ENCODE data around the gene ALDH4A1.
"Not testable (repeated sequence)": the region's sequence is repeated elsewhere in the genome, so short reads cannot be mapped to it uniquely, and the experiment has no call there.

The ALDH4A1 gene

DNA sequence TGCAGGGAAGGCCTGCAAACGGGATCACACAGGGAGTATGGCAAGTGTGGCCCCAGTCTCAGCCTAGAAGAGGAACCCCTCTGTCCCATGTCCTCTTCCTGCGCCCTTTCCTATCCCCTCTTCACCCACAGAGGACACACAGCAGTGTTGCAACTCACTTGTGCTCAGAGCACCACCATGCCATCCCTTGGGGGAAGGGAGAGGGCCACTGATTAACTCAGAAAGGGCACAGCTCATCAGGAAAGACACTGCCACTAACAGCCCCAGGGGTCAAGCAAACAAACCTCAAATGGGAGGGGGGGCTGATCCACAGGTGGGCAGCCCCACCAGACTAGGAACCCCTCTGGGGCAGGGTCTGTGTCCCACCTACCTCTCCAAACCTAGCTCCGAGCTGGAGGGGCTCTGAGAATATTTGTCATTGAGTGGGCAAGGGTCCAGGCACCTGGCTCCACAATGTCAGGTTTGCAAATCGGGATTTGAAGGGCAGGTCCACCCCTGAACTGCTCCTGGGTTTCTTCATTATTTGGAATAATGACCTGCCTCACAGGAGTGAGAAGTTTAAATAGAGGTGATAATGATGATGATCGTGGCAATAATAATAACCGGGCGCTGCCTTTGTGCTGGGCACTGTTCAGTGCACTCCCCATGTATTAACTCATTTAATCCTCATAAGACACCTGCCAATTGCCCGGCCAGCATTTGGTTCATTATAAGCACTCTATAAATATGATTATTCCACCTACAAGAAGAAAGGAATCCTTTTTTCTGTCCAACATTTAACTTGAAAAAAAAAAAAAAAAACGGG, 1.0 kb downstream of the ALDH4A1 start:
- DNase-seq (ENCODE audit: low read depth in 1 of 2, low spot score in 1 of 2): no peak

DNA sequence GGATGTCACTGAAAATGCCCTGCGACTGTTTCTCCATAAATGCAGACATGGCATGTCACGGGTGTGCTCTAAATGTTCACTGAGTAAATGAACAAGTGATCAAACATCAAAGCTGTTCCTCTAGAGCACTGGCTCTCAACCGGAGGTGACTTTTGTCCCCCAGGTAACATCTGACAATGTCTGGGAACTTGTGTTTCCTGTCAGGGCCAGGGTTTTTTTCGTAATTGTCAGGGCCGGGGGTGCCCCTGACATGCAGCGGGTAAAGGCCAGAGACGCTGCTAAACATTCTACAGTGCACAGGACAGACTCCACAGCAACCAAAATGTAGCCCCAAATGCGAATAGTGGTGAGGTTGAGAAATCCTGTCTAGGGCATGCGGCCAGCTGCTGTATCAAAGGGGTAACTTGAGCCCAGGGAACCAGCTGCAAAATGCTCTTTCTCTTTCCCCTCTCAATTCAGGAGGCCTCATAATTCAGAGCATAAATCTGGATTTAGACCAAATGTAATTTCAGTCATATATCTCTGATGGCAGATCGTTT, 2.0 kb downstream of the ALDH4A1 start:
- DNase-seq (ENCODE audit: low read depth in 1 of 2, low spot score in 1 of 2): no peak

DNA sequence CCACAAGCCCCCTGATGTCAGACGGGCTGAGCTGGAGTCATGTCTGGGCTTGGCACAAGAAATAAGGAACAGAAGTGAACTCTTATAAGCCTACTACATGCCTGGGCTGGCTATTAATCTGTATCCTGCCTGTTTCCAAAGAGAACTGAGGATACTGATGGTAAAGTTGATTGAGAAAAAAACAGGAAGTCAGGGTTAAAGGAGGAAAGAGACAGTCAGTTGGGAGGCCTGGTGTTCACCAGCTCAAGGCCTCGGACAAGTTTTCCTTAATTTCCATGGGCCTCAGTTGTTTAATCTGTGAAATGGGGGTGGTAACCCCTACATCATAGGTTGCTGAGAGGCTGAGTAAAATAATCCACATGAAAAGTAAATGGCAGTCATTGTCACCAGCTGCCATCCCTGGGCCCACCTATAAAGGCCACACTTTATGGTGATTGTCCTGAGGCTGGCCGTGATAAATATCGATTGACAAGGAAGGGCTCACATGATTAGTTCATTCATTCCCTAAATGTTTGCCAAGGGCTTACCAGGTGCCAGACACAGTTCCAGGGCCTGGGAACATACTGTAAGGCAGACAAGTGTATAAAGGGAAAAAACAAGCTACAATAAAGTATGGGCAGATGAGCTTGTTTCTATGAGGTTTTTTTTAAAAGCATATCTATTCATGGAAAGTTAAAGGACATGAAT, 2.8 kb downstream of the ALDH4A1 start:
- no peak for DNase-seq (ENCODE audit: low read depth in 1 of 2, low spot score in 1 of 2)

DNA sequence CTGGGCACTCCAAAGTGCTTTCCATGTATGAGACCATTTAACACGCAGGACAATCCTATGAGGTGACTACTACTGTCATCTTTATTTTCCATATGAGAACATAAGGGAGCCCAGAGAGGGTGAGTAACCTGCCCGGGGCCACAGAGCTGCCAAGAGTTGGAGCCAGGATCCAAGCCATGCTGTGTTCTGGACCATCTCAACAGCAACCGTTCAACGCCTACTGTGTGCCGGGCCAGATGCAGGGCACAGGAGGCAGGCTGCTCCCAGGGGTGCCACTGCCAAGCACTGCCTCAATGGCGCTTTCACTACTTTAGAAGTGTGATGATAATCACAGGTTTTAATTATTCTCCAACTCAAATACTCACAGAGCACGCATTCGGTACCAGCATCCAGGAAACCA, 3.8 kb downstream of the ALDH4A1 start:
- DNase-seq (ENCODE audit: low read depth in 1 of 2, low spot score in 1 of 2): no peak

DNA sequence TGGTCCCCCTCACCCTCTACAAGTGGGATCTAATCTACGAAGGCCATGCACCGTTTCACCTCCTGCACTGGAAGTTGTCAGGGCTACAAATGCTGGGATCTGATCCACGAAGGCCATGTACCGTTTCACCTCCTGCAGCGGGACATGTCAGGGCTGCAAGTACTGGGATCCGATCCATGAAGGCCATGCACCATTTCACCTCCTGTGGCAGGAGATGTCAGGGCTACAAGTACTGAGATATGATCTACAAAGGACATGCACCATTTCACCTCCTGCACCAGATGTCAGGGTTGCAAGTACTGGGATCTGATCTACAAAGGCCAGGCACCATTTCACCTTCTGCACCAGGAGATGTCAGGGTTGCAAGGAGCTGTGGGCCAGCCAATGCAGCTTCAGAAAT, 7.0 kb downstream of the ALDH4A1 start:
- DNase-seq (ENCODE audit: low read depth in 1 of 2, low spot score in 1 of 2): no peak

DNA sequence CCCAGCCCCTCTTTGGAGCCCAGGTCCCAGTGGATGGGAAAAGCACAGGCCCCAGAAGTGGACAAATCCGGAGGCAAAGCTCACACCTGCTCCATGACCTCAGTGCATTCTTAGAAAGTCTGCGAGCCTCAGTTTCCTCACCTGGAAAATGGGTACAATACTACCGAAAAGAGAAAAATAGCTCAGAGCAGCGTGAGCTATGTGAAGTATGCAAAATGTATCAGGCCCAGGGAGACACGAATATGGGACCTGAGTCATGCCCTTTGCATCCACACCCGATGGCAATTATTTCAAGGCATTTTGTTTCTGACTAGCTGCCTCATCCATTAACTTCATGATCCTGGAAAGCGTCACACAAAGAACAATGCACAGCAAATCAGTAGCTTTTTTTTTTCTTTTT, 9.2 kb downstream of the ALDH4A1 start:
- DNase-seq (ENCODE audit: low read depth in 1 of 2, low spot score in 1 of 2): no peak

DNA sequence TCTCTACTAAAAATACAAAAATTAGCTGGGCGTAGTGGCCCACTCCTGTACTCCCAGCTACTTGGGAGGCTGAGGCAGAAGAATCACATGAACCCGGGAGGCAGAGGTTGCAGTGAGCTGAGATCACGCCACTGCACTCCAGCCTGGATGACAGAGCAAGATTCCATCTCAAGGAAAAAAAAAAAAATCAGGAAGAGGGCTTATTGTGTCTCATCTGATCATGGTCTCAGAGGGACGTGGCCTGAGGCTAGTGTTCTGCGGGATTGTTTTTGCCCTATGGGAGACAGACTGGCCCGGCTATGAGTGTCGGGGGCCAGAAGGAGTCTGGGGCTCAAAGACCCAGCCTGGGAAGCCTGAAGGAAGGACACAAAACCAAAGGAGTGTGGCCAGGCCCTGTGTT, 10.5 kb downstream of the ALDH4A1 start:
- not testable (repeated sequence) for DNase-seq (ENCODE audit: low read depth in 1 of 2, low spot score in 1 of 2)

DNA sequence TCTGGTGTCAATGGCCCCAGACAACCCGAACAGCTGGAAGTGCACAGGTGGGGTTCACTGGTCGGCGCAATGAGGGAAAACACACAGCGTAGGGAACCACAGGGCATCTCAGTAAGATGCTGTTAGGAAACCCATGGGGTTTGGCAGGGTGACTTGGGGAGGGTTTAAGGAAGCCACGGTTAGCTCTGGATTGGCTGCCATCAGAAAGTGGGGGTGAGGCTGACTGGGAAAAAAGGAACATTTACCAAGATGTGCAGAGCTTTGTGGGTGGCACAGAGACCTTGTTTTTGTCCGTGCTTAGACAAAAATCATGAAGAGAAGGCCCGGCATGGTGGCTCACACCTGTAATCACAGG, 11.0 kb downstream of the ALDH4A1 start:
- no peak for DNase-seq (ENCODE audit: low read depth in 1 of 2, low spot score in 1 of 2)

DNA sequence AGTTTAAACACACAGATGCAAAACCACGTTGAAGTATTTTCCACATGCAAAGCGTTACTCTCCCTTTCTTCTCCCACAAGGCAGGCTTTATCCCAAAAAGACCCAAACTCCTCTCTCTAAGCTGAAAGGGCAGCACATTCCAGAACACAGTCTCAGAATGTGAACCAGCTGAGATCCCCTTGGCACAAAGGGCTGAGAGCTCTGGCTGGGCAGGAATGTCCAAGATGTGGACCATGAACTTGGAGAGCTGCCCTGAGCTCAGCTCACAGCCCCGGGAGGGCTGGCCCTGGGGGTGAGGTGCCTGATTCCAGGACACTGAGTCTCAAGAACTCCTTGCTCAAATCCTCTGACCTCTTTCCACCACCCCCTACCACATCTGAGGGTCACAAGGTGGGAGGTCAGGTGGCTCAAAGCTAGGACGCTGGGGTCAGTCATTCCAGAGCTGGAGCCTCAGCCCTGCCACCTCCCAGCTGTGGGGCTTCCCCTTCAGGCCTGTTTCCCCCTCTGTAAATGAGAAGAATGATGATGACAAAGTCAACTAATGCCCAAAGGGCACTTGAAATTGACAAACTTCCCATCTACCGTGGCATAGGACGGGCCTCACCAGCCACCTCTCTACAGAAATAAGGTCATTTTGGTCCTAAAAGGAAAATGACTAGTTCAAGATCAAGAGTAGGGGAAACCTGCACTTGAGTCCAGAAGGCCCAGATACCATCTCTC, 11.5 kb downstream of the ALDH4A1 start:
- DNase-seq (ENCODE audit: low read depth in 1 of 2, low spot score in 1 of 2): no peak

DNA sequence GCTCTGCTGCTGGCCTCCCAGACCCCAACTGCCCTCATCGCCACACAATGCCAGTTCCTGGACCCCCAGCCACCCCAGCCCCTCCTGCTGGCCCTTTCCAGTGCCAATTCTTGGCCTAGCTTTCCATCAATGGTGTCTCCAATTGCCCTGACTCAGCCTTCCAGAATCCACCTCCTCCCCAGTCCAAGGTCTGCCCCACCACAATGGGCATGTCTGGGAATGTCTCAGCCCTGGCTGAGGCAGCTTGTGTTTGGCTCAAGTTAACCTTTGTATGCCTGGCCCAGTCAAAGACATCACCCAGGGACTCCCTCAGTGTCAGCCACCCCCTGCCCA, 16.4 kb downstream of the ALDH4A1 start:
- no peak for DNase-seq (ENCODE audit: low read depth in 1 of 2, low spot score in 1 of 2)

DNA sequence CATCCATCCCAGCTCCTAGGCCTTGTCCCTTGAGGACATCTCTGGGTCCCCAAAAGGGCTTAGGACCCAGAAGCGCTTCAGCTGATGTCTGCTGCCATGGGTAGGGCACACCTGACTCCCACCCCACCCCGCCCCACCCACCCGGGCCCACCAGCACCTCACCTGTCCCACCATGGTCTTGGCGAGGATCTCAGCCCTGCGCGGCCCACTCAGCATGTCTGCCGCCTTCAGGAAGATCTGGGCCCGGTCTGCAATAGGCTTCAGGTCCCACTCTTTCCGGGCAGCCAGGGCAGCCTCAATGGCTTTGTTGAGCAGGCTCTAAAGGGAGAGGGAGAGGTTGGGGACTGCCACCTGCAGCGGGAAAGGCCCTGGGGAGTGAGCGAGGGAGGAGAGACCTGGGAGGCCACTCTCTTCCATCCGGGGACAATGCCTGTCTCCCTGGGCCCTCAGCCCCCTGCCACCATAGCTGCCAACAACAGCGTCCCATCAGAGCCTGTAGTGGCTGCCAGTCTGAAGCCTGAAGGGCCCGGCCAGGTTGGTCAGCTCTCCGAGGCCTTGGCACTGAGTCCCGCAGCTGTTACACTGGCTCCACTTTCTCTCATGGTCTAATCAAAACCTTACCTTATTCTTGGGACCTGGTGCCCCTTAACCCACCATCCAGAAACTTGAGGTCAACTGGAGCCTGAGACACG, 16.9 kb downstream of the ALDH4A1 start:
- DNase-seq (ENCODE audit: low read depth in 1 of 2, low spot score in 1 of 2): no peak

DNA sequence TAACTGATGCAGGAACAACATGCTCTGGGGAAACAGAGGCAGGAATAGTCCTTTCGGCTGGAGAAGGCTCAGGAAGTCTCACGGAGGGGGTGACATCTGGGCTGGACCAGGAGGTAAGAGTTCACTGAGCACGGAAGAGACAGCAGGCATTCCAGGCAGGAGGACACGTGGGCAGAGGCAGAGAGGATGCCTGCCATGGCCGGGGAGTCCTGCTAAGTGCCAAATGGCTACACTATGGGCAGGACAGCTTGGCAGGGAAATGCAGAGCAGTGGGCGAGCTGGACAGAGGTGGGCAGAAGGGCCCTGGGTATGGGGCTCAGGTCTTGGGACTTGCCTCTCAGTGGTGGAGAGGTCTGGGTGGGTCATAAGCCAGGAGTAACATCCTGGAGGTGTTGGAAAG, 17.6 kb downstream of the ALDH4A1 start:
- no peak for DNase-seq (ENCODE audit: low read depth in 1 of 2, low spot score in 1 of 2)

DNA sequence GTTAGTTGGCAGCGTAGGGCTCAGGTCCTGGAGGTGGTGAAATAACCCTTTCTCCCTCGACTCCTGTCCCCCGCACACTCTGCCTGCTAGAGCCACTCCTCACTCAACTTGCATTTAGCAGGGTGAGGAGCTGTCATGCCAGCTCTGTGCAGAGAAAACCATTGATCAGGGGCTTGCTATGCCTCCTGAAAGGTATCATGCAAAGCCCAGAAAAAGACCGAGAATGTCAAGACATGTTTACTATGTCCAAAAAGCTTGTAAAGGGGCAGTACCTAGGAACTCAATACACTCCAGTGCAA, 18.0 kb downstream of the ALDH4A1 start:
- no peak for DNase-seq (ENCODE audit: low read depth in 1 of 2, low spot score in 1 of 2)

DNA sequence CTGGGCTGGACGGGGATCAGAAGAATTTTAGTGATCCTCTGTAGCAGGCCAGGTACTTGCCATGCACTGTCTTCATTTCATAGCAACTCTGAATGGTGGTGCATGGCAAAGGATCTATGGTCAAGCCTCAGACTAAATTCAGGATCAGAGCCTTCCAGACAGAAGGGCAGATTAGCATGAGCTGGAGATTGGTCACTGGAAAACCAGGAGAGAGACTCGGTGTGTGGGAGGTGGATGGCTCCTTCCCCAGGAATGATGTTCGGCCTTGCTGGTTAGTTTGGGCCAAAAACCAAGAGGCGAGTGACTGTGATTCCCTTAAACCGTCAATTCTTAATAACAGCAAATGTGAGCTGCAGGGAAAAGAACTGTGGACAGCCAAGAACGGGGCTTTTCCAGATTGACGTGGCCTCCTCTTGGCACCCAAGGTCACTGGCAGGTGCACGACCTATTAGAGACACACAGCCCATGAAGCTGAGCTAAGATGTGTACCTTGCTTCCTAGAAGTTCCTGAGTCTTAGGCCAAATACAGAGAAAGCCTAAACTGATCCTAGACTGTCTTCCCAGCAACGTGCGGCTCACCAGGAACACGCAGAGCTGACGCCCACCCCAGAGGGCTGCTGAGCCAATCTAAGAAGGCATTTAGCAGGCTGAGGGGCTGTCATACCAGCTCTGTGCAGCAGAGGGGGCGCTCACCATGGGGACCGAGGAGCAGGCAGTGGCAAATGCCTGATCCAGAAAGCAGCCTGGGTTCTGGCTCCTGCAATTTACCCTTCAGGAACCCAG, 18.5 kb downstream of the ALDH4A1 start:
- DNase-seq (ENCODE audit: low read depth in 1 of 2, low spot score in 1 of 2): peak; percentile 43 to 63

DNA sequence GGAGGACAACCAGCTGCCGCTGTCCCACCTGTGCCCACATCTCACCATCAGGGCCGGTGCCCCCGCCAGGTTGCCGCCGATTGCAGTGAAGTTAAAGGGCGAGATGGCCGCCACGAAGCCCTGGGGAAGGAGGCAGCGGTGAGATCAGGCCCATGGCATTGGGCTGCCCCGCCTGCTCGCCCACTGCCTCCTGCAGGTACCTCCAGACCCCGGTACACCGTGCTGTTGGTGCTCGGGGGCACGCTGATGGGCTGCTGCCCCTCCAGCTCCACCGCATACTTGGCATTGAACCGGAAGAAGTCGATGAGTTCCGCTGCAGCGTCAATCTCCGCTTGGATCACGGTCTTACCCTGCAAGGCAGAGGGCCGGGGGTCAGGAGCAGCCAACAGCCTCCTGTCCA, 19.3 kb downstream of the ALDH4A1 start:
- DNase-seq (ENCODE audit: low read depth in 1 of 2, low spot score in 1 of 2): no peak

DNA sequence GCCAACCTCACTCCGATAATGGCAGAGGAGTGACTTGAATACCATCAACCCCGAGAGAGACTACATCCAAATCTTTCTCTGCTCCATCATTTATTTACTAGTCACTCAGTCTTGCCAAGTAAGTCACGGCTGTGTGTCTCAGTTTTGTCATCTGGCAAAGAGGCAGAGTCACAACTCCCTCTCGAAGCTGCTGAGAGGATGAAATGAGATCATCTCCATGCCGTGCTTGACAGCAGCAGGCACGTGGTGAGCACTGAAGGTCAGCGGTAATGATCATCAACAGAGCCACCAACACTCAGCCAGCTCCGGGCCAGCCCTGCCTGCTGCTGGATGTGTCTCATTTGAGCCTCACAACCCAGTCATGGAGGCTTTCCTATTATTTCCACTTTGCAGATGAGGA, 19.9 kb downstream of the ALDH4A1 start:
- DNase-seq (ENCODE audit: low read depth in 1 of 2, low spot score in 1 of 2): no peak

DNA sequence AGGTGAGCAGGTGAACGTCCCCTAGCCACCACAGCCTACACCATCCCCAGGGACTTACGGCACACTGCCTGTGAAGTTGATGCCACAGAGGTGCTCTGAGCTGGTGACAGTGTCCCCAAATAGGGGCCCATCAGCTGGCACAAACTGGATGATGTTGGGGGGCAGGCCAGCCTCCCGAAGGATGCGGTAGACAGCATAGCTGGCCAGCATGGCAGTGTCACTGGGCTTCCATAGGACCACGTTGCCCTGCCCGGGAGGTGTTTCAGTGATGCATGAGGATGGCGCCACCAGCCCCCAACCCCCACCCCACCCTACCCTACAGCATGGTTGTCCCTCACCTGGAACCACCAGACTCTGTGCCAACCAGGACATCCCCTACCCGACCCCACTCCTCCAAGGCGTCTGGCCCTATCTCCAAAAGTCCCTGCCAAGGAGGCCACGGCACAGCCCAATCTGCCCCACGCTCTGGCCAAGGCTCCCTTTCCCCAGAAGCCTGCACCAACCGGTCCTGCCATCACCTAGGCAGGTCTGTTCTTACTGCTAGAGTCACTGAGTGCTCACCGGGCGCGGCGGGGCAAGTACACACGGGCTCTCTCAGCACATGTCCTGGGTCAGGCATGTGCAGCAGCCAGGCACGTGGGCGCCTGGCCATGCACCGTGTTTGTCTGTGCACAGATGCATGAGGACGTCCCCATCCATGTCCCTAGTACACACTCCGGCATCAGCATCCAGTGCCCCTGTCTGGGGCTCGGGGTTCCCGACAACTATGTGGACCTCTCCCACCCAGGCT, 20.5 kb downstream of the ALDH4A1 start:
- no peak for DNase-seq (ENCODE audit: low read depth in 1 of 2, low spot score in 1 of 2)

DNA sequence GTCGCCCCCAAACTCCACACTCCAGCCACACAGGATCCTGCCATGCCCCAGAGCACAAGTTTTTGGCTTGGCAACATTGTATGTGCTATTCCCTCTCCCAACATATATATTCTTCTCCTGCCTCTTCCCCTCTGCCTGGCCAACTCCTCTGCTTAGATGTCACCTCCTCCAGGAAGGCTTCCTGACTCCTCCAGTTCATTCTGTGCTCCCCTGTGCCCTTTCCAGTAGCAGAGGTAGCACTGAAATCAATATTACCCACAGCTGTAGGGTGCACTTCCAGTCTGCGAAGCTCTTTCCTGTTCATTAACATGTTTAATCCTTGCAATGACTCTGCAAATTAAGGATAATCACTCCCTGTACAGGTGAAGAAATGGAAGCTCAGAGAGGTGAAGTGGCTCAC, 21.2 kb downstream of the ALDH4A1 start:
- DNase-seq (ENCODE audit: low read depth in 1 of 2, low spot score in 1 of 2): no peak

DNA sequence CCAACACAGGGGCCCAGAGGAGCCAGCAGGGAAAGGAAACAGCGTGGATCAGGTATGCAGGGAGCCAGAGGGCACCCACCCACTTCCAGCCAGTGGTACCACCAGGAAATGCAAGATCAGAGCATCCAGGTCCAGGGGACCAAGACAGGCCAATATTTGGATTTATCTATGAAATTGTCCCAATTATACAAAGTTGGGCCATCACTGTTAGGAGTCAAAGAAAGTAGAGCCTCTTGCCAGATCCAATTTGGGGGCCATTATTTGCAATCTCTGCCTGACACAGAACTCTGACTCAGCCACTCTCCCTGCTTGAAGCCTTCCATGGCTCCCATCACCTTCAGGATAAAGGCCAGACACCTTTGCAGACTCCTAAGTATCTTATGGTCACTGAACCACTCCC, 21.8 kb downstream of the ALDH4A1 start:
- DNase-seq (ENCODE audit: low read depth in 1 of 2, low spot score in 1 of 2): no peak

DNA sequence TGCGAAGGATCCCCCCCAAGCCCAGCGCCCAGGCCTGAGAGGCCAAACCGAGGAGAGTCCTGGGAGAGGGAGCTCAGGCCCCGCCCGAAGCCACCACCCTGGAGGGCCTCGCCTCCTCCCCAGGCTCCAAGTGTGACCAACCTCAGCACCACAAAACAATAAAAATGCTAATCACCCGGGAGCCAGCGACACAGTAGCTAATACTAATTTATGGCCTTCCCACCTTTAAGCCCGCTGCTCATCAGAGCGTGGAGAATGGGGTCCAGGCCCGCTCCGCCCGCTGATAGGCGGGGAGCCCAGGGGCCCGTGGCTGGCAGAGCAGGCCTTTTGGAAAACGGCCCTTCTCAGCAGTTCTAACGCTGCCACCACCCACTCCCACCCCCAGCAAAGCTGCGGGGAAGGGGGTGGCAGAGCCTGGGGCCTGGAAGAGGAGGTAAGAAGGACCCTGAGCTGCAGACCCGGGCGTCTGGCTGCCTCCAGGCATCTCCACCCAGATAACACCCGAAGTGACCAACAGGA, 22.5 kb downstream of the ALDH4A1 start:
- DNase-seq (ENCODE audit: low read depth in 1 of 2, low spot score in 1 of 2): no peak
